ENCODE results near the gene BMPR1B.

Gene BMPR1B

DNA sequence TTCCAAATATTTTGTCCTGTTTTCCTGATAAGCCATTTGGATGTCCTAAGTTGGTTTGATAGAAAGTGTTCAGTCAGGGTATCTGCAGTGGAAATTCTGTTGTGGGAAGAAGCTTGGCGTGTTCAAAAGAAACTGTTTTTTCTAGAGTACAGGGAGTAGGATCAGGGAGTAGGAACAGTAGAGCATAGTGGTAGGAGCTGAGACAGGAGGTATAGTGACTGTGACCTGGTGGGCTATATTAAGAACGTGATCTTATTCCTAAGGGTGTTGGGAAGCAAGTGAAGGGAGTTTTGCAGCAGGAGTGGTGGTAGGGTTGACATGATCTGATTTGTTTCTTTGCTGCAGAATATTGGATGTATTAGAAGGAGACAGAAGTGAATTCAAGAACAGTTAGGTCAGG is 348.2 kb downstream of the BMPR1B start:
- no peaks in the 10 kb centered on the region for H3K9me2 ChIP-seq (replicated peaks; ENCODE audit: control insufficient read depth, low read length)
- no peaks in the 10 kb centered on the region for H3K36me3 ChIP-seq (ENCODE audit: control insufficient read depth, low read length)
- H4K20me1 ChIP-seq (ENCODE audit: control insufficient read depth, insufficient read depth, low read depth, low read length) = no peaks in the 10 kb centered on the region
- H3K4me2 ChIP-seq (ENCODE audit: low read length) = no peak overlapping the region
- TF ChIP-seq EZH2phosphoT487 (IDR thresholded peaks at IDR 0.05; ENCODE audit: borderline replicate concordance, low read length) = no peak
- TF ChIP-seq, protein P1, sequence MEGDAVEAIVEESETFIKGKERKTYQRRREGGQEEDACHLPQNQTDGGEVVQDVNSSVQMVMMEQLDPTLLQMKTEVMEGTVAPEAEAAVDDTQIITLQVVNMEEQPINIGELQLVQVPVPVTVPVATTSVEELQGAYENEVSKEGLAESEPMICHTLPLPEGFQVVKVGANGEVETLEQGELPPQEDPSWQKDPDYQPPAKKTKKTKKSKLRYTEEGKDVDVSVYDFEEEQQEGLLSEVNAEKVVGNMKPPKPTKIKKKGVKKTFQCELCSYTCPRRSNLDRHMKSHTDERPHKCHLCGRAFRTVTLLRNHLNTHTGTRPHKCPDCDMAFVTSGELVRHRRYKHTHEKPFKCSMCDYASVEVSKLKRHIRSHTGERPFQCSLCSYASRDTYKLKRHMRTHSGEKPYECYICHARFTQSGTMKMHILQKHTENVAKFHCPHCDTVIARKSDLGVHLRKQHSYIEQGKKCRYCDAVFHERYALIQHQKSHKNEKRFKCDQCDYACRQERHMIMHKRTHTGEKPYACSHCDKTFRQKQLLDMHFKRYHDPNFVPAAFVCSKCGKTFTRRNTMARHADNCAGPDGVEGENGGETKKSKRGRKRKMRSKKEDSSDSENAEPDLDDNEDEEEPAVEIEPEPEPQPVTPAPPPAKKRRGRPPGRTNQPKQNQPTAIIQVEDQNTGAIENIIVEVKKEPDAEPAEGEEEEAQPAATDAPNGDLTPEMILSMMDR (IDR thresholded peaks at IDR 0.05; ENCODE audit: low read depth, low read length, poor library complexity, severe bottlenecking) = no peak
- no peak overlapping the region for H3K4me3 ChIP-seq (ENCODE audit: low read length)
- H3F3A ChIP-seq (ENCODE audit: control insufficient read depth, insufficient read depth) = no peaks in the 10 kb centered on the region
- no peaks in the 10 kb centered on the region for H3K9me3 ChIP-seq (ENCODE audit: control insufficient read depth, insufficient read depth, low read length)
- no peaks in the 10 kb centered on the region for H3K79me2 ChIP-seq (ENCODE audit: control insufficient read depth, low read length)
- no peak overlapping the region for H3K27ac ChIP-seq (ENCODE audit: low read depth, low read length)
- no peaks in the 10 kb centered on the region for H3K4me1 ChIP-seq (ENCODE audit: control insufficient read depth, low read length)
- H3K27me3 ChIP-seq (ENCODE audit: control insufficient read depth, low read length) = no peaks in the 10 kb centered on the region

DNA sequence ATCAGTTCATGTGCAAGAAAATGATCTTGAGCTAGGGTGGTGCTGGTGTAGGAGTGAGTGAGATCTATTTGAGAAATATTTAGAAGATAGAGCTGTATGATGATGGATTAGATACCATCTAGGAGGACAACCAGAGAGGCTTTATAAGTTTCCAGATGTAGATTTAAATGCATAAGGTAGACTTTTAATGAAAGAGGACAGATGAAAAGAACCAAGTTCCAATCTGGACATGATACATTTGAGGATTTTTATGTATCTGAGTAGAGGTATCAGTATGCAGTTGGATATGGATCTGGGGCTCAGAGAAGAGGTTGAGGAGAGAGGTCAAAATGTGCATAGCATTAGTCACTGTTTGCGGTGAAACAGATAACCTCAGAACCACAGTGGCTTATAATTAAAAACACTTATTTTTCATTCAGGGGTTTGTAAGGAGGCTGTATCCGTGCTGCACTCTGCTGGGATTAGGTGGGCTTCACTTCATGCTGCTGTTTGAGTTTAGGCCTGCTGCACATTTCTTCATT is 348.7 kb downstream of the BMPR1B start:
- Histone ChIP-seq H3F3A (ENCODE audit: control insufficient read depth, insufficient read depth) (no peaks in the 10 kb centered on the region), H3K4me2 (ENCODE audit: low read length) (no peak overlapping the region), H3K4me3 (ENCODE audit: low read length) (no peak overlapping the region), H3K4me1 (ENCODE audit: control insufficient read depth, low read length) (no peaks in the 10 kb centered on the region), H3K9me3 (ENCODE audit: control insufficient read depth, insufficient read depth, low read length) (no peaks in the 10 kb centered on the region), H3K27me3 (ENCODE audit: control insufficient read depth, low read length) (no peaks in the 10 kb centered on the region), H3K79me2 (ENCODE audit: control insufficient read depth, low read length) (no peaks in the 10 kb centered on the region), H3K9me2 (replicated peaks; ENCODE audit: control insufficient read depth, low read length) (no peaks in the 10 kb centered on the region), H4K20me1 (ENCODE audit: control insufficient read depth, insufficient read depth, low read depth, low read length) (no peaks in the 10 kb centered on the region), H3K36me3 (ENCODE audit: control insufficient read depth, low read length) (no peaks in the 10 kb centered on the region), H3K27ac (ENCODE audit: low read depth, low read length) (no peak overlapping the region)
- TF ChIP-seq EZH2phosphoT487 (IDR thresholded peaks at IDR 0.05; ENCODE audit: borderline replicate concordance, low read length) = no peak
- TF ChIP-seq, protein P1 (IDR thresholded peaks at IDR 0.05; ENCODE audit: low read depth, low read length, poor library complexity, severe bottlenecking) = no peak

DNA sequence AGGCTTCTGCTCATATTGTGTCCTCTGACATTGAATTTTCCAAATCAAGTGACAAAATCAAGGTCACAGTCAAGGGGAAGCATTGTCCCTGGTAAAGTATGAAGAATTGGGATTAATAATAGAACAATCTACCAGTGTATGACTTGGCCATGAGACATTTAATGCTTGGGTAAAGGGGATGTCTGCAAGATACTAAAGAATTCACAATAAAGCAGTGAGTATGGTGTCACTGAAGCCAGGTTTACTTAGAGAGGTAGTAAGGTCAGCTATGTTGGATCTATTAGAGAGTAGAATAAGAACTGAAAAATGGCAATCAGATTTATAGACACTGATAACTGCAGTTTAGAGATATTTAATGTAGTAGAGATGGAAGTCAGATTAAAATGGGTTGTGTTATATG is 349.2 kb downstream of the BMPR1B start:
- no peaks in the 10 kb centered on the region for H3K4me1 ChIP-seq (ENCODE audit: control insufficient read depth, low read length)

More for the DNA sequence above, 349.2 kb downstream of the BMPR1B start:
- Histone ChIP-seq H3K27ac (ENCODE audit: low read depth, low read length) (no peak overlapping the region), H3K27me3 (ENCODE audit: control insufficient read depth, low read length) (no peaks in the 10 kb centered on the region), H3K36me3 (ENCODE audit: control insufficient read depth, low read length) (no peaks in the 10 kb centered on the region), H3K9me3 (ENCODE audit: control insufficient read depth, insufficient read depth, low read length) (no peaks in the 10 kb centered on the region), H4K20me1 (ENCODE audit: control insufficient read depth, insufficient read depth, low read depth, low read length) (no peaks in the 10 kb centered on the region), H3K4me2 (ENCODE audit: low read length) (no peak overlapping the region), H3K9me2 (replicated peaks; ENCODE audit: control insufficient read depth, low read length) (no peaks in the 10 kb centered on the region), H3F3A (ENCODE audit: control insufficient read depth, insufficient read depth) (no peaks in the 10 kb centered on the region), H3K79me2 (ENCODE audit: control insufficient read depth, low read length) (no peaks in the 10 kb centered on the region), H3K4me3 (ENCODE audit: low read length) (no peak overlapping the region)
- no peak for TF ChIP-seq EZH2phosphoT487 (IDR thresholded peaks at IDR 0.05; ENCODE audit: borderline replicate concordance, low read length)
- TF ChIP-seq, protein P1 (IDR thresholded peaks at IDR 0.05; ENCODE audit: low read depth, low read length, poor library complexity, severe bottlenecking) = no peak

Measured in DOHH2 (cell line).